Ovary (tissue), 3 donors: ENCODE results near the gene DOP1B.

Experiments
- EP300 ChIP-seq: sonication (generic); formaldehyde crosslinking; IDR thresholded peaks from one replicate; pipeline ENCODE4 v1.6.1; 2017; ENCODE audit warnings: antibody characterized with exemption
- POLR2A ChIP-seq: fragments of 450-650 bp; IDR thresholded peaks from one replicate; pipeline ENCODE4 v1.6.1; 2017; ENCODE audit warnings: antibody characterized with exemption, mild to moderate bottlenecking, moderate library complexity
- TF ChIP-seq, protein P1 (sequence below), 3 donors: fragments of 450-650 bp in 2 of 3; fragments of 200-600 bp in 1 of 3; IDR thresholded peaks; one replicate each; pipeline versions ENCODE4 v1.5.1 to v1.8.0; 2016 to 2022; ENCODE audit warnings: antibody characterized with exemption in 3 of 3, mild to moderate bottlenecking in 1 of 3
- donor health status: DM: no; HTN: no; CAD: no.

GRCh38 chr21:36170823-36171222 lies 14.2 kb downstream of the DOP1B start:
- TF ChIP-seq, protein P1, sequence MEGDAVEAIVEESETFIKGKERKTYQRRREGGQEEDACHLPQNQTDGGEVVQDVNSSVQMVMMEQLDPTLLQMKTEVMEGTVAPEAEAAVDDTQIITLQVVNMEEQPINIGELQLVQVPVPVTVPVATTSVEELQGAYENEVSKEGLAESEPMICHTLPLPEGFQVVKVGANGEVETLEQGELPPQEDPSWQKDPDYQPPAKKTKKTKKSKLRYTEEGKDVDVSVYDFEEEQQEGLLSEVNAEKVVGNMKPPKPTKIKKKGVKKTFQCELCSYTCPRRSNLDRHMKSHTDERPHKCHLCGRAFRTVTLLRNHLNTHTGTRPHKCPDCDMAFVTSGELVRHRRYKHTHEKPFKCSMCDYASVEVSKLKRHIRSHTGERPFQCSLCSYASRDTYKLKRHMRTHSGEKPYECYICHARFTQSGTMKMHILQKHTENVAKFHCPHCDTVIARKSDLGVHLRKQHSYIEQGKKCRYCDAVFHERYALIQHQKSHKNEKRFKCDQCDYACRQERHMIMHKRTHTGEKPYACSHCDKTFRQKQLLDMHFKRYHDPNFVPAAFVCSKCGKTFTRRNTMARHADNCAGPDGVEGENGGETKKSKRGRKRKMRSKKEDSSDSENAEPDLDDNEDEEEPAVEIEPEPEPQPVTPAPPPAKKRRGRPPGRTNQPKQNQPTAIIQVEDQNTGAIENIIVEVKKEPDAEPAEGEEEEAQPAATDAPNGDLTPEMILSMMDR (IDR thresholded peaks at IDR 0.05) = no peak
- TF ChIP-seq EP300 (no peak), POLR2A (no peak)
